ENCODE measurements around the gene SCYGR4. TPM values are rescaled to one million over a fixed set of nuclear protein-coding genes. Genes with fewer than 3 reads are reported as not detected.
"Not testable (repeated sequence)": the region's sequence is repeated elsewhere in the genome, so short reads cannot be mapped to it uniquely, and the experiment has no call there.

The SCYGR4 gene
- total RNA-seq, 2 donors from 2014 or later: not detected

DNA sequence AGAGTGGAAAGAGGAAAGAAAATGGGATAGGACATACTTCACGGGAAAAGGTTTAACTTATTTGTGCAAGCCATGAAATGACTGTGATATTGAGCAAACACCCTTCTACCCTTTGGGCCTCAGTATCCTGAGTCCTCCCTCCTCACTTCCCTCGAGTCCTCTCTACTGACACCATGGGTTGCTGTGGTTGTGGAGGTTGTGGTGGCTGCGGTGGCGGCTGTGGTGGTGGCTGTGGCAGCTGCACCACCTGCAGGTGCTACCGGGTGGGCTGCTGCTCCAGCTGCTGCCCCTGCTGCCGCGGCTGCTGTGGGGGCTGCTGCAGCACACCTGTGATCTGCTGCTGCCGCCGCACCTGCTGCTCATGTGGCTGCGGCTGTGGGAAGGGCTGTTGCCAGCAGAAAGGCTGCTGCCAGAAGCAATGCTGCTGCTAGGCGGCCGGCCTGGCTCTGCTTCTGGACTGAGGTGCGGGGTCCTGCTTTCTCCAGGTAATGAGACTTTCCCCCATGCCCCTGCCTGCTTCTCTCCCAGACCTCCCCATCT is 49.4 kb downstream of the SCYGR4 start, which contains the start of gene SCYGR5:
TSS of gene SCYGR5 (plus strand) at position 174 of the 540 bp plus-strand sequence. CDS start at position 174, 0 bp downstream.
- H3K36me3 Mint-ChIP-seq (ENCODE audit: low read depth); H3K4me1 Mint-ChIP-seq; ATAC-seq (replicated peaks); H3K4me3 Mint-ChIP-seq; H3K27me3 Mint-ChIP-seq; H3K9me3 Mint-ChIP-seq; H3K27ac Mint-ChIP-seq: not testable (repeated sequence)

Other genes starting within 250 kb of the SCYGR4 start
- gene TM4SF20, start 238.2 kb upstream of the SCYGR4 start, total RNA-seq: not detected
- gene SCYGR1, start 229.5 kb upstream of the SCYGR4 start, total RNA-seq: not detected
- 10 to 100 TPM; 68.7 to 79.8 TPM for gene AGFG1, start 145.3 kb upstream of the SCYGR4 start, total RNA-seq
- not detected for gene SCYGR2, start 18.6 kb upstream of the SCYGR4 start, total RNA-seq
- not detected for gene SCYGR3, start 2.7 kb upstream of the SCYGR4 start, total RNA-seq
- gene SCYGR5, start 49.3 kb downstream of the SCYGR4 start, total RNA-seq: not detected
- not detected for gene SLC19A3, start 100.5 kb downstream of the SCYGR4 start, total RNA-seq
- gene SCYGR6, start 107.3 kb downstream of the SCYGR4 start, total RNA-seq: not detected
- gene SCYGR7, start 110.8 kb downstream of the SCYGR4 start, total RNA-seq: not detected
- not detected for gene SCYGR8, start 128.4 kb downstream of the SCYGR4 start, total RNA-seq
- 100 to 1,000 TPM in 1 of 2 donors, 10 to 100 TPM in 1; 36.1 to 137 TPM for gene CCL20, start 196.3 kb downstream of the SCYGR4 start, total RNA-seq